ENCODE measurements around the gene HRC.
"Not testable (repeated sequence)": the region's sequence is repeated elsewhere in the genome, so short reads cannot be mapped to it uniquely, and the experiment has no call there.

The HRC gene

GRCh38 chr19:49155005-49155819 lies at the start of gene HRC:
TSS of gene HRC (minus strand) at chr19:49155396. CDS start at chr19:49155237, 159 bp downstream.
- no peak for DNase-seq (ENCODE audit: low spot score)

- no peak for DNase-seq (ENCODE audit: low spot score)
Measured at GRCh38 chr19:49201042-49201441, 45.8 kb upstream of the HRC start.

GRCh38 chr19:49200238-49200862 lies 45.2 kb upstream of the HRC start:
- DNase-seq (ENCODE audit: low spot score): no peak

GRCh38 chr19:49196527-49197240 lies 41.5 kb upstream of the HRC start:
- no peak for DNase-seq (ENCODE audit: low spot score)

- no peak for DNase-seq (ENCODE audit: low spot score)
Measured at GRCh38 chr19:49194408-49194807, 39.2 kb upstream of the HRC start.

- DNase-seq (ENCODE audit: low spot score): no peak
Measured at GRCh38 chr19:49193822-49194394, 38.7 kb upstream of the HRC start.

GRCh38 chr19:49190781-49191180 lies 35.6 kb upstream of the HRC start:
- no peak for DNase-seq (ENCODE audit: low spot score)

- DNase-seq (ENCODE audit: low spot score): no peak
Measured at GRCh38 chr19:49189259-49189658, 34.1 kb upstream of the HRC start.

GRCh38 chr19:49188626-49189200 lies 33.5 kb upstream of the HRC start:
- DNase-seq (ENCODE audit: low spot score): no peak

- DNase-seq (ENCODE audit: low spot score): no peak
Measured at GRCh38 chr19:49186108-49186507, 30.9 kb upstream of the HRC start.

GRCh38 chr19:49182848-49183375 lies 27.7 kb upstream of the HRC start:
- no peak for DNase-seq (ENCODE audit: low spot score)

- DNase-seq (ENCODE audit: low spot score): not testable (repeated sequence)
Measured at GRCh38 chr19:49182010-49182847, 27.0 kb upstream of the HRC start.

- no peak for DNase-seq (ENCODE audit: low spot score)
Measured at GRCh38 chr19:49180659-49181058, 25.5 kb upstream of the HRC start.

- DNase-seq (ENCODE audit: low spot score): no peak
Measured at GRCh38 chr19:49173198-49173597, 18.0 kb upstream of the HRC start.

- no peak for DNase-seq (ENCODE audit: low spot score)
Measured at GRCh38 chr19:49168421-49168820, 13.2 kb upstream of the HRC start.

GRCh38 chr19:49167857-49168409 lies 12.7 kb upstream of the HRC start:
- DNase-seq (ENCODE audit: low spot score): no peak

GRCh38 chr19:49165865-49166301 lies 10.7 kb upstream of the HRC start:
- DNase-seq (ENCODE audit: low spot score): no peak

- DNase-seq (ENCODE audit: low spot score): no peak
Measured at GRCh38 chr19:49165111-49165750, 10.0 kb upstream of the HRC start.

GRCh38 chr19:49161987-49162386 lies 6.8 kb upstream of the HRC start:
- DNase-seq (ENCODE audit: low spot score): no peak
